Loucy (cell line): ENCODE measurements around the gene EXOSC7.

Source experiments
- H2AFZ ChIP-seq: fragments of 200-600 bp; sonication (generic); 2 replicates; pipeline ENCODE4 v1.6.0; 2016; ENCODE audit warnings: antibody characterized with exemption, mild to moderate bottlenecking, low read length, moderate library complexity
- H3F3A ChIP-seq: fragments of 200-600 bp; 2 replicates; pipeline ENCODE4 v1.6.0; 2016; ENCODE audit warnings: antibody characterized with exemption, low read depth, mild to moderate bottlenecking
- H3K27me3 ChIP-seq: fragments of 200-600 bp; sonication (generic); 2 replicates; pipeline ENCODE4 v1.6.1; 2014; ENCODE audit warnings: low read length, mild to moderate bottlenecking; ENCODE audit not compliant: insufficient read depth, poor library complexity, severe bottlenecking
- H3K36me3 ChIP-seq: fragments of 200-600 bp; sonication (generic); 2 replicates; pipeline ENCODE4 v1.6.1; 2016; ENCODE audit warnings: low read length; ENCODE audit not compliant: insufficient read depth
- H3K4me1 ChIP-seq: fragments of 200-600 bp; sonication (generic); 2 replicates; pipeline ENCODE4 v1.5.1; 2014; ENCODE audit warnings: low read length, mild to moderate bottlenecking; ENCODE audit not compliant: insufficient read depth, poor library complexity, severe bottlenecking
- H3K4me2 ChIP-seq: fragments of 200-600 bp; sonication (generic); 2 replicates; pipeline ENCODE4 v1.6.0; 2014; ENCODE audit warnings: antibody characterized with exemption, low read length, low read depth, mild to moderate bottlenecking; ENCODE audit not compliant: poor library complexity, severe bottlenecking
- H3K4me3 ChIP-seq: fragments of 200-600 bp; sonication (generic); 2 replicates; pipeline ENCODE4 v1.5.1; 2014; ENCODE audit warnings: low read length, mild to moderate bottlenecking, mixed read lengths; ENCODE audit not compliant: poor library complexity, severe bottlenecking
- H3K79me2 ChIP-seq: fragments of 200-600 bp; sonication (generic); 2 replicates; pipeline ENCODE4 v1.6.1; 2014; ENCODE audit warnings: low read length; ENCODE audit not compliant: insufficient read depth
- H3K9ac ChIP-seq: fragments of 200-600 bp; sonication (generic); 2 replicates; pipeline ENCODE4 v1.6.0; 2014; ENCODE audit warnings: mild to moderate bottlenecking, low read depth, low read length, moderate library complexity; ENCODE audit not compliant: poor library complexity, severe bottlenecking
- H3K9me2 ChIP-seq: fragments of 200-600 bp; sonication (generic); replicated peaks from 2 replicates; pipeline ENCODE4 v1.6.1; 2016; ENCODE audit warnings: low read depth, low read length, mixed read lengths
- H3K9me3 ChIP-seq: fragments of 200-600 bp; sonication (generic); 2 replicates; pipeline ENCODE4 v1.6.1; 2014; ENCODE audit warnings: mild to moderate bottlenecking, antibody characterized with exemption, low read length, low read depth; ENCODE audit not compliant: insufficient read depth
- H4K20me1 ChIP-seq: fragments of 200-600 bp; sonication (generic); 2 replicates; pipeline ENCODE4 v1.6.0; 2014; ENCODE audit warnings: antibody characterized with exemption, low read length, mild to moderate bottlenecking; ENCODE audit not compliant: insufficient read depth, poor library complexity, severe bottlenecking
- EZH2phosphoT487 ChIP-seq: fragments of 200-600 bp; IDR thresholded peaks from 2 replicates; pipeline ENCODE4 v1.6.1; 2018; ENCODE audit warnings: antibody characterized with exemption, mild to moderate bottlenecking, moderate library complexity, borderline replicate concordance
- TF ChIP-seq, protein P1 (sequence below): fragments of 200-600 bp; sonication (generic); conservative IDR thresholded peaks from 2 replicates; pipeline ENCODE4 v1.5.1; 2014; ENCODE audit warnings: mild to moderate bottlenecking, antibody characterized with exemption, low read length

The EXOSC7 gene

GRCh38 chr3:44952689-44953088 lies 23.4 kb upstream of the EXOSC7 start:
- no peaks in the 10 kb centered on the region for H3K9me2 ChIP-seq
- no peak overlapping the region for H3K4me2 ChIP-seq
- no peaks in the 10 kb centered on the region for H3K27me3 ChIP-seq
- H3K36me3 ChIP-seq = peaks cover 34% of the 10 kb centered on the region; the same call in 1 of the 2 replicates
- TF ChIP-seq, protein P1, sequence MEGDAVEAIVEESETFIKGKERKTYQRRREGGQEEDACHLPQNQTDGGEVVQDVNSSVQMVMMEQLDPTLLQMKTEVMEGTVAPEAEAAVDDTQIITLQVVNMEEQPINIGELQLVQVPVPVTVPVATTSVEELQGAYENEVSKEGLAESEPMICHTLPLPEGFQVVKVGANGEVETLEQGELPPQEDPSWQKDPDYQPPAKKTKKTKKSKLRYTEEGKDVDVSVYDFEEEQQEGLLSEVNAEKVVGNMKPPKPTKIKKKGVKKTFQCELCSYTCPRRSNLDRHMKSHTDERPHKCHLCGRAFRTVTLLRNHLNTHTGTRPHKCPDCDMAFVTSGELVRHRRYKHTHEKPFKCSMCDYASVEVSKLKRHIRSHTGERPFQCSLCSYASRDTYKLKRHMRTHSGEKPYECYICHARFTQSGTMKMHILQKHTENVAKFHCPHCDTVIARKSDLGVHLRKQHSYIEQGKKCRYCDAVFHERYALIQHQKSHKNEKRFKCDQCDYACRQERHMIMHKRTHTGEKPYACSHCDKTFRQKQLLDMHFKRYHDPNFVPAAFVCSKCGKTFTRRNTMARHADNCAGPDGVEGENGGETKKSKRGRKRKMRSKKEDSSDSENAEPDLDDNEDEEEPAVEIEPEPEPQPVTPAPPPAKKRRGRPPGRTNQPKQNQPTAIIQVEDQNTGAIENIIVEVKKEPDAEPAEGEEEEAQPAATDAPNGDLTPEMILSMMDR = no peak
- no peak for TF ChIP-seq EZH2phosphoT487
- H3F3A ChIP-seq = no peaks in the 10 kb centered on the region
- H3K79me2 ChIP-seq = peaks cover 6% of the 10 kb centered on the region; the same call in 1 of the 2 replicates
- H3K4me3 ChIP-seq = no peak overlapping the region
- no peak overlapping the region for H2AFZ ChIP-seq
- H3K9ac ChIP-seq = no peak overlapping the region
- H4K20me1 ChIP-seq = peaks cover 16% of the 10 kb centered on the region
- no peaks in the 10 kb centered on the region for H3K9me3 ChIP-seq
- H3K4me1 ChIP-seq = peaks cover 10% of the 10 kb centered on the region

- Histone ChIP-seq H3K36me3 (peaks cover 50% of the 10 kb centered on the region; the same call in 1 of the 2 replicates), H3K9me3 (no peaks in the 10 kb centered on the region), H3K9ac (no peak overlapping the region), H3K4me1 (peaks cover 10% of the 10 kb centered on the region), H2AFZ (no peak overlapping the region), H3K4me3 (no peak overlapping the region), H3K9me2 (no peaks in the 10 kb centered on the region), H3K27me3 (no peaks in the 10 kb centered on the region), H3F3A (no peaks in the 10 kb centered on the region), H3K79me2 (no peaks in the 10 kb centered on the region), H3K4me2 (no peak overlapping the region), H4K20me1 (peaks cover 15% of the 10 kb centered on the region)
- TF ChIP-seq EZH2phosphoT487 = no peak
- TF ChIP-seq, protein P1 = no peak
These were observed 21.7 kb upstream of the EXOSC7 start for GRCh38 chr3:44954304-44954703.

DNA sequence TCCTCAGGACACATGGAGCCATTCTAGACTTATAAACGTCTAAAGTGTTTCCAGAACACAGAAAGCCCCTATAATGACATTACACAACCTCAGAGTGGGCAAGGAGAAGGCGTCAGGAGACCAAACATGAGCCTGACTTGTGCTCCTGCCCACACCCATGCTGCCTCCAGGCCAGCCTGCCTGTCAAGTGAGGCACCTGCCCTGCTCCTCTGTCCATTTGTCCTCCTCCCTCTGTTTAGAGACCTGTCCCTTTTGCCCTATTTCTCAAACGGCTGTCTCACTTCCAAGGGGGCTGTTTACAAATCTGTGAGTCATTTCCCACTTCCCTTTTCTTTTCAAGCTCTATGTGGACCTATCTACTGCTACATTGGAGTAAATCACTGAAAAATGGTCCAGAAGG lies 21.1 kb upstream of the EXOSC7 start:
- Histone ChIP-seq H3K9me3 (no peaks in the 10 kb centered on the region), H3K27me3 (no peaks in the 10 kb centered on the region), H3K4me1 (peaks cover 10% of the 10 kb centered on the region), H3F3A (no peaks in the 10 kb centered on the region), H3K9me2 (no peaks in the 10 kb centered on the region), H3K4me2 (no peak overlapping the region), H3K36me3 (peaks cover 51% of the 10 kb centered on the region; the same call in 1 of the 2 replicates), H4K20me1 (peaks cover 10% of the 10 kb centered on the region), H2AFZ (no peak overlapping the region), H3K9ac (no peak overlapping the region), H3K79me2 (peaks cover 6% of the 10 kb centered on the region; the same call in 1 of the 2 replicates), H3K4me3 (no peak overlapping the region)
- TF ChIP-seq EZH2phosphoT487 = no peak
- TF ChIP-seq, protein P1 = no peak
